ENCODE results near the gene ZC3HAV1. TPM values are rescaled to one million over a fixed set of nuclear protein-coding genes. Genes with fewer than 3 reads are reported as not detected.

The ZC3HAV1 gene
- total RNA-seq, 3 donors from 2014 or later: 22.1 to 41.3 (median 37.7) TPM

DNA sequence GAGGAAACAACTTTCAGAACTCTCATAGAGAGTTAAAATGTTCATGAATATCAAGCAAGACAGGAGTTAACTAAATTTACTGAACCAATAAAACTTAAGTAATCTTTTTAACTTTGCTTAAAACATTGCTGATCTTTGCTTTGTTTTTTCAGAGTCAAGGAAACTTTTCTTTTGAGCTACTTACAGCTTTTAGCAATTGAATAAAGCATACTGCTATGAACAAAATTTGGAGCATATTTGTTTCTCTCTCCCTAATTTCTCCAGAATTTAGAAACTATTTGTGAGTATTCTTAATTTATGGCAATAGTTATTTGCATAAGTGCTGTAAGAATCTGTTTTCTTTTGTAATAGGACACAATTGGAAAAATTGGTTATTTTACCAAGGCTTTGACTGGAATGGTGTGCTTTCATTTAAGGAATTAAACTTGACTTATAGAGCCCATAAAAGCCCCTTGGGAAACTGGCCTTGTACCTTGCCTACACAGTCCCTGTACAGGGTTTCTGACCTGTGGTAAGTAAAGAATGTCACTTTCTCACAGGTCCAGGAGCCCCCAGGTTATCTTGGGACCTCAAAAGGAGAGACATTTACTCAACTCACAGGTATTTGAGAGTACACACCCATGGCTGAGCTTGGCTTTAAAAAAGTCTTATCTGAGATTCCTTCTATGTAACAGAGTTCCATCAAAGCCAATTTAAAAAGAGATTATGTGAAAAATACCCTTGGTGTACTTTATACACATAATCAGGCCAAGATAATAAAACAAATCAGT, 105.0 kb downstream of the ZC3HAV1 start:
- Histone ChIP-seq H3K27me3 (no peaks in the 10 kb centered on the region), H3K36me3 (no peaks in the 10 kb centered on the region), H3K9me3 (peaks cover 0 to 12% of the 10 kb centered on the region in 2 donors), H3K27ac (no peak overlapping the region), H3K4me3 (no peak overlapping the region), H3K4me1 (no peaks in the 10 kb centered on the region)
- intact Hi-C loops (cut with DNase I; ENCODE audit: low total_unique reads): no loop called here
- DNase-seq (ENCODE audit: low spot score in 2 of 2): no peak
- TF ChIP-seq POLR2AphosphoS5 (IDR thresholded peaks at IDR 0.05) (no peak), POLR2A (IDR thresholded peaks at IDR 0.05) (no peak)
- TF ChIP-seq, protein P1, sequence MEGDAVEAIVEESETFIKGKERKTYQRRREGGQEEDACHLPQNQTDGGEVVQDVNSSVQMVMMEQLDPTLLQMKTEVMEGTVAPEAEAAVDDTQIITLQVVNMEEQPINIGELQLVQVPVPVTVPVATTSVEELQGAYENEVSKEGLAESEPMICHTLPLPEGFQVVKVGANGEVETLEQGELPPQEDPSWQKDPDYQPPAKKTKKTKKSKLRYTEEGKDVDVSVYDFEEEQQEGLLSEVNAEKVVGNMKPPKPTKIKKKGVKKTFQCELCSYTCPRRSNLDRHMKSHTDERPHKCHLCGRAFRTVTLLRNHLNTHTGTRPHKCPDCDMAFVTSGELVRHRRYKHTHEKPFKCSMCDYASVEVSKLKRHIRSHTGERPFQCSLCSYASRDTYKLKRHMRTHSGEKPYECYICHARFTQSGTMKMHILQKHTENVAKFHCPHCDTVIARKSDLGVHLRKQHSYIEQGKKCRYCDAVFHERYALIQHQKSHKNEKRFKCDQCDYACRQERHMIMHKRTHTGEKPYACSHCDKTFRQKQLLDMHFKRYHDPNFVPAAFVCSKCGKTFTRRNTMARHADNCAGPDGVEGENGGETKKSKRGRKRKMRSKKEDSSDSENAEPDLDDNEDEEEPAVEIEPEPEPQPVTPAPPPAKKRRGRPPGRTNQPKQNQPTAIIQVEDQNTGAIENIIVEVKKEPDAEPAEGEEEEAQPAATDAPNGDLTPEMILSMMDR (IDR thresholded peaks at IDR 0.05): no peak

DNA sequence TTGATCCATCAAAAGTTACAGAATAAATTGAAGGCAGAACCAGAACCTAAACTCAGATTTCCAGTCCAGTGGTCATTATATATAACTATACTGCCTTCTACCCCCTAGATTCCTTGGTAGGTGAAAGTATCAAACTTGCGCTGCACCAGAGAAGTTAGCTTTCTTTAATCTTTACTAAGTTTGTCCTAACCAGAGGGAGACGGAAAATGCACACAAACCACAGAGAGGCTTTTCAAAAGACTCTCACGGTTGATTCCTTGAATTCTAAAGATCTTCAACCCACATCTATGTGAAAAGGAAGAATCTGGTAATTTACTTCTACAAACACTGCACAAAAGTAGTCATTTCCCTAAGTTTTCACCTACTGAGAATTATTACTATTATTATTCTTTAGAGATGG, 110.1 kb downstream of the ZC3HAV1 start:
- Histone ChIP-seq H3K9me3 (peaks cover 0 to 8% of the 10 kb centered on the region in 2 donors), H3K36me3 (no peaks in the 10 kb centered on the region), H3K4me1 (no peaks in the 10 kb centered on the region), H3K27ac (no peak overlapping the region), H3K27me3 (no peaks in the 10 kb centered on the region), H3K4me3 (no peak overlapping the region)
- no peak for DNase-seq (ENCODE audit: low spot score in 2 of 2)
- no peak for TF ChIP-seq POLR2AphosphoS5 (IDR thresholded peaks at IDR 0.05)
- no peak for TF ChIP-seq POLR2A (IDR thresholded peaks at IDR 0.05)
- TF ChIP-seq, protein P1 (IDR thresholded peaks at IDR 0.05): no peak
- intact Hi-C loops (cut with DNase I; ENCODE audit: low total_unique reads): no loop called here

Other genes starting within 250 kb of the ZC3HAV1 start
- gene KIAA1549, start 128.3 kb downstream of the ZC3HAV1 start, total RNA-seq: 1 to 10 TPM; 1.8 to 3.9 (median 2.8) TPM
- 10 to 100 TPM; 12.5 to 24.9 (median 19.3) TPM for gene ZC3HAV1L, start 73.7 kb downstream of the ZC3HAV1 start, total RNA-seq
- gene UBN2, start 121.5 kb upstream of the ZC3HAV1 start, total RNA-seq: 10 to 100 TPM; 12.8 to 26.8 (median 20.0) TPM
- gene FMC1, start 231.6 kb upstream of the ZC3HAV1 start, total RNA-seq: 10 to 100 TPM; 12.5 to 13.9 (median 13.5) TPM